HuH-7 (cell line): ENCODE results near the gene DCAF15.

Experiments
- DNase-seq: peaks from one replicate; pipeline ENCODE4 v3.0.0; 2011; ENCODE audit warnings: low spot score

The DCAF15 gene

DNA sequence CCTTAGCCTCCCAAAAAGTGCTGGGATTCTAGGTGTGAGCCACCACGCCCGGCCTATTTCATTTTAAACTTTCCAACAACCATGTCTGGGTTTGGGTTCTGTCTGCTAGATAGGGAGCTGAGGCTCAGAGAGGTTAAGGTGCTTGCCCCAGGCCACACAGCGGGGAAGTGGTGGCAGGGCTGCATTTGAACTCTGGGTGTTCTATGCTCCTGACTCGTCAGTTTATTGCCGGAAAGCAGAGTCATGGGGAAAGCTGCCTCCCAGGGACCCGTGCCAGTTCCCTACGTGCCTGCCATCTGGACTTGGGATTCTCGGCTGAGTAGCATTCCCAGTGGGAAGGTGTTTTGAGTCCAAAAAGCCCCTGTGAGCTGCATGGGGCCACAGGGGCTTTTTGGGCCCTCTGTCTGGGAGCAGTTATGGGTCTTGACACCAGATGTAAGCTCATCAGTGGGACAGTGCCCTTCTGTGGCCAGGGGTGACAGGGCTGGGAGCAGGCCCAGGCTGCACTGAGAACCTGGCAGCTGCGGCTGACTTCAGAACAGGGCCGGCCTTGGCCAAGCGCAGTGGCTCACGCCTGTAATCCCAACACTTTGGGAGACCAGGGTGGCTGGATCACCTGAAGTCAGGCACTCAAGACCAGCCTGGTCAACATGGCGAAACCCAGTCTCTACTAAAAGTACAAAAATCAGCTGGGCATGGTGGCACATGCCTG is 42.9 kb downstream of the DCAF15 start:
- no peak for DNase-seq

DNA sequence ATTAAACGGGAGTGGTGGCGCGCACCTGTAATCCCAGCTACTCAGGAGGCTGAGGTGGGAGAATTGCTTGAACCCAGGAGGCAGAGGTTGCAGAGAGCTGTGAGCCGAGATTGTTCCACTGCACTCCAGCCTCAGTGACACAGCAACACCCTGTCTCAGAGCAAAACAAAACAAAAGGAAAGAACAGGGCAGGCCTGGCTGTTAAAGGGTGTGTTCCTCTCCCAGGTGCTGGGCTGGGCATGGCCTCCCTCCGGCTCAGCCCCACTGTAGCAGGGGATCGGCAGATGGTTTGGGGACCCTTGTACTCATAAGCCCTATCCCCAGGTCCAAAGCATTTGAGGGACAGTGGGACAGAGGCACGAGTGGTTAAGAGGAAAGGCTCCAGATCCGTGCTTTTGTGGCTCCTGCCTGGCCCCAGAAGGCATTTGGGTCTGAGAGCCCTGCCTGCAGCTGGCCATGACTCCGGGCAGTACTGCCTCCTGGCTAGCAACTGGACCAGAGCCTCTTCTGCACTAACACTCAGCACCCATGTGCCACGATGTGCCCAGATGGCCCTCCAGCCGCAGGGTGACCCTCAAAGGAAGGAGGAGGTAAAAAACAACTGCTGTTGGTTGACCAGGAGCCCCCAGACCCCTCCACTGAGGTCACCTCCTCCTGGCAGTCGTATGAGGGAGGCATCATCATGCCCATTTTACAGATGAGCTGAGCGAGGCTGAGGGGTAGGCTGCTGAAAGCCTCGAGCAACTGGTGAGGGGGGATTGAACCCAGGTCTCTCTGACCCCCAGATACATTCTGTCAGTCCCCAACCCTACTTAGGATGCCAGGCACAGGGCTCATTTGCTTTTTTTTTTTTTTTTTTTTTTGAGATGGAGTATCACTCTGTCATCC is 43.8 kb downstream of the DCAF15 start:
- DNase-seq: peak; percentile 3

DNA sequence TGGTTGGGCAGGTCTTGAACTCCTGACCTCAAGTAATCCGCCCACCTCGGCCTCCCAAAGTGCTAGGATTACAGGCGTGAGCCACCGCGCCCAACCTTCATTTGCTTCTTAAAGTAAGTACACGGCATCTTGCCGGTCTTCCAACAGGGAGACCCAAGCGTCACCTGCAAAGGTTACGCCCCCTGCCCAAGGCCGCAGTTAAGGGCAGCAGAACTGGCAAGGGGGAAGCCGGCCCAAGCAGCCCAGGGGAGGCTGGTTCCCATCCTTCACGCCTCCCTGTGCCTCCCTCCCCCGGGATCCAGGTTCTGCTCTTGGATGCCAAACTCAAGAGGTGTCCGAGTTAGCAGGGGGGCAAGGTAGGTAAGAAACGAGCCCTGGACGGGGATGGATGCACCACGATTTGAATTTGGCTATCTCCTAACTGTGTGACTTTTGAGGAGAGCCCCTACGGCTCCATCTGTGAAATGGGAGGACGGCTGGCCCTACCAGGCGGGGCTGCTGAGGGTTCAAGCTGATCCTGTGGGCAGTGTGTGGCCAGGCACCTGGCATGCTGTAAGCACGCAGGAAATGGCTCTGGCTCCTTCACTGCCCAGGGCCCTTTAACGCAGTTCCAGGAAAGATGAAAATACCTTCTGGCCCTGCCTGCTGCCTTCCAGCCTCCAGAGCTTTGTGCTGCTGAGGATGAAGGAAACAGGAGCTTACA is 44.8 kb downstream of the DCAF15 start:
- no peak for DNase-seq

DNA sequence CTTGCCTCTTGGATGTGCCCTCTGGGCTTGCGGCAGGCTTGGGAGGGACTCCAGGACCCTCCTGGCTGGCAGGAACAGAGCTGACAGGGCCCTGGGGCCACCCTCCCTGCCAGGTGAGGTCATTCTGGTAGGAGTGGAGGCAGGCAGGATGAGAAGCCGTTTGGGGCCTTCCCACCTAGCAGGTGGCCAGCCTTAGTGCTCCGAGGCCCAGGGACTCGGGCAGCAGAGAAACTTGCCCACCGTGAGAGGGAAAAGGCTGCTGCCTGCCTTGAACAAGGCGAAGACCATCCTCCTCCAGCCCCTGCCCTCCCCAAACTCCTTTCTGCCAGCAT is 45.3 kb downstream of the DCAF15 start:
- no peak for DNase-seq

DNA sequence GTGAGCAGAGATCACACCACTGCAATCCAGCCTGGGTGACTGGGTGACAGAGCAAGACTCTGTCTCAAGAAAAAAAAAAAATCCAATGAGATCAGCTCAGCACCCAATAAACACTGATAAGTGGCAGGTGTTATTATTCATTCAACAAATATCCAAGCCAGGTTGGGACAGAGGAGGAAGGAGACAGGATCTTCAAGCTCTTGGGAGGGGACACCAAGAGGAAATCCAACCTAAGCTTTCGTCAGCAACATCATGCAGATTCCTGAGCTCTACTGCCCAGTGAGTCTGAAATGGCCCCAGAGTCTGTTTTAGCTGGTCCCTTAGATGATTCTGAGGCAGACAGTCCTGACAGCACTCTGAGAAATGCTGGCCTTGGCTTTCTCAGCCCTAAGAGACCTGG is 46.1 kb downstream of the DCAF15 start:
- DNase-seq: no peak

DNA sequence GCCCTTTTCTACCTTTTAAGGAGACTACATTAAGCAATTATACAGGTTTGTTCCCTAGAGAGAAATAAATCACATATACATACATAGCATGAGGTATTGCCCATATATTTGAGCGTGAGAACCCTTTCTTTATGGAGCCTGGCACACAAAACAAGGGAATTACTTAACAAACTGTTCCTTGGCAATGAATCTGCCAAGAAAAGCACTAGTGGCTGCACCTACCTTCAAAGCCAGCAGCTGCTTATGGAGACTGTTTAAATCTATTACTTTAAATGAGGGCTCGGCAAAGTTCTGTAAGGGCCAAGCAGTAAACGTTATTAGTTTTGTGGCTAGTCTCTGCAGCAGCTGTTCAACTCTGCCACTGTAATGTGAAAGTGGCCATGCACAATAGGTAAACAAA is 46.8 kb downstream of the DCAF15 start:
- DNase-seq: no peak

DNA sequence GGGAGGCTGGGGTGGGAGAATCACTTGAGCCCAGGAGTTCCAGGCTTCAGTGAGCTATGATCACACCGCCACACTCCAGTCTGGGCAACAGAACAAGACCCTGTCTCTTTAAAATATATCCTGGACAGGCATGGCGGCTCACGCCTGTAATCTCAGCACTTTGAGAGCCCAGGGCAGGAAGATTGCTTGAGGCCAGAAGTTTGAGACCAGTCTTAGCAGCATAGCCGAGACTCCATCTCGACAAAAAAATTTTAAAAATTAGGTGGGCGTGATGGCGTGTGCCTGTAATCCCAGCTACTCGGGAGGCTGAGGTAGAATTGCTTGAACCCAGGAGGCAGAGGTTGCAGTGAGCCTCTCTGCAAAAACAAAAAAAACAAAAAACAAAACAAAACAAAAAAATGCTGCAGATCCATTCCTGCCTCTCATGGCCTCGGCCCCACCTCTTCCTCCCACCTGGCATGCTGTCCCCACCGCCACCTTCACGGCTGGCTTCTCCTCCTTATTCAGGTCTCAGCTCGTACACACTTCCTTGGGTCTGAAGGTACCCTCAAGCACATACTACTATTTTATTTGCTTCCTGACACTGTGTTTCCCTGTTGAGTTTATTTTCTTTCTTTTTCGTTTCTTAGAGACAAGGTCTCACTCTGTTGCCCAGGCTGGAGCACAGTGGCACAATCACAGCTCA is 48.5 kb downstream of the DCAF15 start:
- no peak for DNase-seq

DNA sequence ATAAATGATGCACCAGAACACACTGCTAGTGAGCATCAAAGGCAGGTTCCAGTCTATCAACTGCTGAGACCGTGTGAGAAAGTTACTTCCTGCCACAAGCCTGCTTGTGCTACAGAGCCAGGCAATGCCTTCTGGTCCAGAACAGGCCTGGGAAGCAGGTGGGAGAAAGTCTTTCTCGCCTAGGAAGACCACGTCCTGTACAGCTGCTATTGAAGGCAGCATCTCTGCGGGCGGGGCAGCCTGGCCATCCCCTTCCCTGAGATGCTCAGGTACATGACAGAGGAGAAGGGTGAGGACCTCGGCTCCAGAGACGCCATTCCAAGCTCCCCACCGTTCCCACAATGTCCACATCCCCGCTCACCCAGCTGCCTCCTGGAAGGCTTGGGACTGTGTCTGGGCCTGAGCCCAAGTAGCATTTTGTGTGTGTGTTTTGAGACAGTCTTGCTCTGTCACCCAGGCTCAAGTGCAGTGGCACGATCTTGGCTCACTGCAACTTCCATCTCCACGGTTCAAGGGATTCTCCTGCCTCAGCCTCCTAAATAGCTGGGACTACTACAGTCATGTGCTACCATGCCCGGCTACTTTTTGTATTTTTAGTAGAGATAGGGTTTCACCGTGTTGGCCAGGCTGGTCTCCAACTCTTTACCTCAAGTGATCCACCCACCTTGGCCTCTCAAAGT is 50.4 kb downstream of the DCAF15 start:
- no peak for DNase-seq

DNA sequence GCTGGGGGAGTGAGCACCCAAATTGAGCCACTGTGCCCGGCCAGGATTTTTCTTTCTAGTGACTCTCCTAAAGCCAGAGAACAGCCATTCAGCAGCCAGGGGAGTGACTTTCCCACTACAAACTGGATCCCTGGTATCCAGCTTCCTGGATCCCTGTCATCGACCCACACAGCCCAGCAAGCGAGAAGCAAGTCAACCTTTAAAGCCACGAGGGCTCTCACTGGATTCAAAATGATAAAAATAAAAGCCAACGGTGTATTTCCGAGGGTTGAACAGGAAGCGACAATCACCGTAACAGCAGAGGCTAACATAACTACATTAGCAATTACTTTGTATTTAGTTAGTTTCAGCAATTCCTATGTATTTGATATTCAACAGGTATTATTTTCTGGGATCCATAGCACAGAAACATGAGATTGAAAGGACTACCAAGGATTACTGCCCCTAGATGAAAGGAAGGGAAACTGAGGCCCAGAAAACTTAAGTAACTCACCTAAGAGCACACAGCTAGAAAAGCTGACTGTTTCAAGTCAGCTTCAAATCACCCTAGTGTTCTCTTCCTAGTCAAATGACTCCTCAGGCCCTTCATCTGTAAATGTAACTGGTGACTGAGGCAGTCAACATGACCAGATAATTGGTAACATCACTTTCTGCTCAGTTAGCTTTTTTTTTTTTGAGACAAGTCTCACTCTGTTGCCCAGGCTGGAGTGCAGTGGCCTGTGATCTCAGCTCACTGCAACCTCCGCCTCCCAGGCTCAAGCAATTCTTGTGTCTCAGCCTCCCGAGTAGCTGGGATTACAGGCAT is 51.1 kb downstream of the DCAF15 start:
- DNase-seq: no peak

DNA sequence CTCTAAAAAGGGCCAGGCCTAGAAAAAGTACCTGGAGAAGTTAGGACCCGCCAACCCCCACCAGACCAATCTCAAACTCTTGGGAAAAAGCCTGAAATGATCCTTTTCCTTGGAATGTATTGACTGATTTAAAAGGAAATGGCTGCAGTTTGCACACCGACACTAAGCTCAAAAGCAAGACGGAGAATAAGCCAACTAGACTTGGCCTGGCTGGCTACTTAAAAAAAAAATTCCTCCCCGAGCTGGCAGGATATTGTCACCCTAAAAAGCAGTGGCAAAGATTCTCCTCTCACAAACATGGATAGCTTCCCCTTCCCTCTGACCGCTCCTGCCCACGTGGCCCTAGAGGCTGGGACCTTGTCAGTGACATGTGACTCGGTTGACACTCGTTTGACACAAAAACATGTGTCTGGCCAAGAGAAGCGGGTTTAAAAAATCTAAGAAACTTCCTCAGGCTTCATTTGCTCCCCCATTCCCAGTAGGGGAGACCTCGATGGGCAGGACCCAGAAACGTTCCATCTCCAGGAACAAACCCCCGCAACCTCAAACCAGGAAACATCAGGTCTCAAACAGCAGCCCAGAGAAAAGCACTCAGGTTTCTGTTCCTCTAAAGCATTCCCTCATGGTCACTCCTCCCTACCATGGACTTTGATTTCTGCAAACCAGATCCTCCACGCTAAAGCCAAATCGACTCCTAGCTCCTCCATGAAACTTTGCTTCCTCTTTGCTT is 52.5 kb downstream of the DCAF15 start:
- no peak for DNase-seq

DNA sequence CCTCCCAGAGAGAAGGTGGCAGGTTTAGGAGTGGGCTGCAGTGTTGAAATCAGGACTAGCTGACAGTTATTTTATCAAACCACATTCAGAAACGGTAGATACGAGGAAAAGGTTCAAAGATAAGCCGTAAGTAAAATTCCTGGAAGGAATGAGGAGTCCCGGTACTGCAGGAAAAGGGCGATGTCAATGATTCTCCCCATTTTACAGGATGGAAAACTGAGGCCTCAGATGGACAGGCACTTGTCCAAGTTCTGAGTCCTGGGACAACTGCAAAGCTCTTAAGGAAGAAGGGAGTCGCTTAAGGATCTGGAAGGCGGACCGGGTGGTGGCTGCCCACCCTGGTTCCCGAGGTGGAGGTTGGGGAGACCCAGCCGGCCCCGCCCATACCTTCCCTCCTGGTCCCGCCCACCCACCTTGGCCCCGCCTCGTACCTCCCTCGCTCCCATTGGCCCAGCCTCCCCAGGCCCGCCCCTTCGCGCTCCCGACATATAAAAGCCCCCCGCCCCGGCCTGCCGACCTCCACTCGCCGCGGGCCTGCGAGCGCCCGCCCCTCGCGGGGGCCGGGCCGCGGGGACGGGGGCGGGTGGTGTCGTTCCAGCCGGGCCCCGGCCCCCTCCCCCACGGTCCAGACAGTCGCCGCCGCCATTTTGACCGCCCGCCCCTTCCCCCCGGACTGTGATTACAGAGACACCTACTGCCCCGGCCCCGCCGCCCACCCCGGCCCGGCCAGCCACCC is 53.2 kb downstream of the DCAF15 start:
- peak; percentile 74 for DNase-seq

DNA sequence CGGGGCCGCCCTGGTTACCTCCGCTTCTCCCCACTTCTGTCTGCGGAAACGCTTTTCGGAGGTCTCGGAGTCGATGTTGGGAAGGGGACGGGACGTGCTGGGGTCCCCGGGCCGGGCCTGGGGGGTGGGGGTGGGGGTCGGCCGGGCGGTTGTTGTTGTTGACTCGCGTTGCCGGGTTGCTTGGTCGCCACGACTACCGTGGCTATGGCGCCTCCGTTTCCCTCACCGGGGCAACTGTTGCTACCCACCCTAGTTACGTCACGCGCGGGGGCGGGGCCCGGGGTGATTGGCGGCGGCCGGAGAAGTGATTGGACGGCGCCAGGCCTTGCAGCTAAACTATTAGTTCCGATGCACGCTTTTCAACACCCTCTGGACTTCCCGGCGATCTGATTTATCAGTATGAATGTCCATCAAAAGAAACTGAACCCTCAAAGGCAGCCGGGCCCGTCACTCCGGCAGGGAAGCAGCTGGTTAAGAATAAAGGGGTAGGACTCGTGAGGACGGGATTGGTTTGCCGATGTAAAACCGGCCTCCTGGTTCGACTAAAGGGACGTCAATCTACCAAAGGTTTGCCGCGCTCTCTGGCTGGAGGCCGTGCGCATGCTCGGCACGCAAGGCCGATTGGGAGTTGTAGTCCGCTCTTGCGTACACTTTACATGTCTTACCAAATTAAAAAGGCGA is 53.9 kb downstream of the DCAF15 start, which contains the start of gene RFX1:
Gene RFX1 (minus strand): TSS at position 236 of the 681 bp plus-strand sequence. CDS start 12,477 bp downstream, outside the sequence.
- DNase-seq: peak; percentile 83

DNA sequence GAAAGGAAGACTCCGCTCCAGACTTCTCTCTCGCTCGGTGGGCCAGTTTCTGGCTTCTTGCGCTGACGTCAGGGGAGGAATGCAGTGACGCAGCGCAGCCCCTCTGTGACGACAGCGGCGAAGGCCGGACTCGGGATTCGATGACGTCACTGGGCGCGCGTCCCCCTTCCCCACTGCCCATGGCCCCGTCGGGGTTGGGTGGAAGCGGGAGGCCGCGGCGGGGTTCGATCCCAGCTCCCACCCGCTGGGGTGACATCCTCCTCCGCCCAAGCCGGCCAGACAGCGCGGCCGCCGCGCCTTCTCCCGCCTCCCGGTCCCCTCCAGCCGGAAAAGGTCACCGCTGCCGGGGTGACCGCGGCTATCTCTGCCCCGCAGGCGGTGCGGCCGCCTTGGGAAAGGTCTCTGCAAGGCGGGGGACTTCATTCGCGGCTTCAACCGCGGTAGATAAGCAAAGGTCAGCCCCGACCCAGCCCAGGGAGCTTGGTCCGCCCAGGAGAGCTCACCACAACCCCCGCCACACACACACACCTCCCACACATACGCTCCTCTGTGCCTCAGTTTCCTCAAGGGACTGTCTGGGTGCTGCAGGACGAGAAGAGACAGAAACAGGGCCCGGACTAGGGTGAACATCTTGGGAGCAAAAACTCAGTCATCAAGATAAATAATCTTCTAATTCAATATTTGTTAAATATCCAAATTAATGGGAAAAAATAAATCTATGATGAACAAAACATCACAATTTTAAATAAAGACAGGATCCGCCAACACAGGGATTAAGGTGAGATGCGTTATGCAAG is 54.7 kb downstream of the DCAF15 start:
- DNase-seq: peak; percentile 64
